HG03575 (cell line): ENCODE results near the gene DNAH14.
"Not testable (repeated sequence)": the region's sequence is repeated elsewhere in the genome, so short reads cannot be mapped to it uniquely, and the experiment has no call there.

Experiments used
- ATAC-seq: cut with Tn5 transposase; IDR thresholded peaks from one replicate; pipeline ENCODE4 v1.9.1; 2021; ENCODE audit not compliant: unreplicated experiment, insufficient number of reproducible peaks, low FRiP score; ENCODE audit errors: extremely low read depth

DNAH14 gene

DNA sequence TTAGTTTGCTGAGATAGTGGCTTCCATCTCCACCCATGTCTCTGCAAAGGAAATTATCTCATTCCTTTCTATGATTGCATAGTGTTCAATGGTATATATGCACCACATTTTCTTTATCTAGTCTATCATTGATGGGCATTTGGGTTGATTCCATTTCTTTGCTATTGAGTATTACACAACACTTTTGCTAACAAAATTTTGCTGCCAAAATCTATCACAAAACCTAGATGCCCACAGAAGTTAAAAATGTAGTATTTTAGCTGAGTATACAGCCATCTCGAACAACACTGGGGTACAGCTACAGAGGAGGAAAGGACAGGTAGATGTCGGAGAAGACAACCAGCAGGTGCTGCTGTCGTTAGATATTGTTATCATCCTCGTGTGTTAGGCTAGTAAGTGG is 430.6 kb downstream of the DNAH14 start:
- no peak for ATAC-seq

DNA sequence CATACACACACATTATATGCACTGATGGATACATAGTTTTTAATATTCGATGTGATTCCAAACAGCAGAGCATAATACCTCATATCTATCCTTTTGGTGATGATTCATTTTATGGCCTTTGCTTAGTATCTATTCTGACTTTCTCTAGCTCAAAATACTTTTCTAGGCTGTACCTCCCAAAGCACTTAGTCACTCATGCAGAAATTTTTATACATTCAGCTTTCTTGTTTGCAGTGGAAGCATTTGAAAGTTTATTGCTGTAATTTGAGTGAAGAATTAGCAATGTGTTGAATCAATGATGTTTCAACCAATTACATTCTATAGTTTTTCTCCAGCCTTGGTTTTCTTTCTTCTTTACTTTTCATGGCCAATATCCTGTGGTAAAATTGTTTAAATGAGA is 431.7 kb downstream of the DNAH14 start:
- no peak for ATAC-seq

DNA sequence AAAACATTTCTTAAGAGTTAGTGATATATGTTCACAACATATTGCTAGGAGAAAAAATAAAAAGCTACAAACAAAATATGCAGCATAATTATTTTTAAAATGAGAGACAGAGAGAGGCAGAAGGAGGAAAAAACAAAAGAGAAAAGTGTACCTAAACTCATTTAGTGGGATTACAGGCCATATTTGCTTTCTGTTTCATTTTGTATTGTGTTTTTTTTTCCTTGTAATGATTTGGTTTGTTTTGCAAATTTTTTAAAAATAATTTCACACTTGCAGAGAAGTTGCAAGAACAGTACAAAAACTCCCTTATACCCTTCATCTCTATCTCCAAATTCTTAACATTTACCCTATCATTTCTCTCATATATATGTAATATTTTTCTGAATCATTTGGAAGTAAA is 433.3 kb downstream of the DNAH14 start:
- no peak for ATAC-seq

DNA sequence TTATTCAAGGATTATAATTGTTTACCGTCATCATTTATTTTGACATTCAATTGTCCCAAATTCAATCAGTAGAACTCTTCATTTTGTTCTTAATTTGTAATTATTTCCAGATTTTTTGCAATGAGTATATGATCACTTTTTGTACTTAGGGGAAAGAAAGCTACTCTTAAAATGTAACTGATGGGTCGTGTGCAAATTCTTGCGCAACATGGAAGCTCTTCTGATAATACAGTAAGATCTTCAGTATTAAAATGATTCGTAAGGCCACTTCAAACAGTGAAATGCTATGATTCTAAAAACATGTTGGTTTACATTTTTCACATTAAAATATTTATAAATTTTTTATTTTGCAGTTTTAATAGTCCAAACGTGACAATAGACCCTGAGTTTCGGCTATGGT is 435.0 kb downstream of the DNAH14 start:
- no peak for ATAC-seq

DNA sequence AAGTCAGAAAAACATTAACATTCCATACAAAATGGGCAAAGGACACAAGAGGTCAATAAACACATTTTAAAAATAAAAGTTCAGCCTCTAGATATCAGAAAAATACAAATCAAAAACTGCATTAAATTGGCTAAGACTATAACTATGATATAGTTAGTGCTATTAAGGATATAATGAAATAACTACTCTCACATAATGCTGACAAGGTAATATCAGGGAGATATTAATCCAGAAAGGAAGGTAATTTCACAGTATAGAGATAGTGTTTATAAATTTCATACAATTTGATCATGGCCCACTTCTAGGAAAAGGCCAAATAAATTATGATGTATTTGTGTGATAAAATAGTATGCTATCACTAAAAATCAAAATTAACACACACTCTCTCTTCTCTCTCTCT is 436.5 kb downstream of the DNAH14 start:
- no peak for ATAC-seq

DNA sequence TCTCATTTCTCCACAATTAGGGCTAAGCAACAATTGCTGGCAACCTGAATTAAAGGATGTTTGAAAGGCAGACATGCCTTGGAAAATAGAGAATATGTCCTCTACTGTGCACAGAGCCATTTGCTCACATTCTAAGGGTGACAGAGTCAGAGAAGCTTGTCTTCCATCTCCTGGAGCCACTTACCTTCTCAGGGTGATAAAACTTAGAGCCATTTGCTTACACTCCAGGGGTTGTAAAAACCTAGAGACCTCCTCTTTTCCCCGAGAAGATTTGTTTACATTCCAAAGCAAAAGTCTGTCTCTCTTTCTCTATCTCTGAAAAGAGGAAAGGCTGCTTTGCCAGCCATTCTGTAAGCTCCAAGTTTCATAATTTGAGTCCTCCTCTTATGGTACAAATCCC is 437.1 kb downstream of the DNAH14 start:
- no peak for ATAC-seq

DNA sequence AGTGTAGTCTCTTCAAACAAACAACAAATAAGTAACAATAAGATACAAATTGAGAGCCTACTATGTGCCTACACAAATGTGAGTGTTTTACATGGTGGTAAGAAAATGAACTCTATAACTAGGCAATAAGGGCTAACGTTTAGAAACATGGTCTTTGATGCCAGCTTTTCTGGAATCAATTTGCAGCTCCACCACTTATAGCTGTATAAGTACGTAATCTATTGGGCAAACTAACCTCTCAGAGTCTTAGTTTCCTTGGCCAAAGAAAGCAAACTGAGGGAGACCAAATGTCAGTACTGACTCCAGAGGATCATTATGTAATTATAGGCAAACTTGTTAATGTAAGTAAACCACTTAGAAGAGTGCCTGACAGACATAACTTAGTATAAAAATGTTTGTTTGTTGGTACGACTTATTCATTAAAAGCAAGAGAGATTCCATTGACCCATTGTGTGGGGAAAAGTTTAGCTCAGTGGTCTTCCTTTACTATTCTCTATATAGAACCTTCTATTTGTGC is 438.6 kb downstream of the DNAH14 start:
- ATAC-seq, result no peak

DNA sequence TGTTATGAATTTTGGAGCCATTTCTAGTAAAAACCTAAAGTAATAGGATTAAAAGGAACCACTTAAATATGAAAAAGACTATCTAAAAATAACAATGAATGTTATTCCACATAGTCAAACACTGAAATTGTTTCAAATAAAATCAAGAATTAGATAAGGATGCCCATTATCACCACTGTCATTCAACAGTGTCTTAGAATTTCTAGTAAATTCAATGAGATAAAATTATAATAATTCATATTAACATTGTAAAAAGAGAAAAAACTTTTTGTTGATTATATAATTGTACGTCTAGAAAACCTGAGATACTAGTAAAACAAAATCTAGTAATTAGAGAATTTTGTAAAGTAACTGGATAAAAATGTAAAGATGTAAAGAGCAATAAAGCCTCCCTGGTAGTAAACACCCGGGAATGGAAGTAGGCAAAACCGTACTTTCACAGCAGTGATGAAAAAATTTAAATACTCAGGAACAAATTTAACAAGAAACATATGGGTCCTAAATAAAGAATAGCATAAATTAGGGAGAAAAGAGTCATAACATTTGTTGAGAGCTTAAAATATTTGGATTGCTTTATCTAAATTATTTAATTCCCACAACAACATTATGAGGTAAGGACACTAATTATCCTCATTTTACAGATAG is 442.0 kb downstream of the DNAH14 start:
- ATAC-seq, result no peak

DNA sequence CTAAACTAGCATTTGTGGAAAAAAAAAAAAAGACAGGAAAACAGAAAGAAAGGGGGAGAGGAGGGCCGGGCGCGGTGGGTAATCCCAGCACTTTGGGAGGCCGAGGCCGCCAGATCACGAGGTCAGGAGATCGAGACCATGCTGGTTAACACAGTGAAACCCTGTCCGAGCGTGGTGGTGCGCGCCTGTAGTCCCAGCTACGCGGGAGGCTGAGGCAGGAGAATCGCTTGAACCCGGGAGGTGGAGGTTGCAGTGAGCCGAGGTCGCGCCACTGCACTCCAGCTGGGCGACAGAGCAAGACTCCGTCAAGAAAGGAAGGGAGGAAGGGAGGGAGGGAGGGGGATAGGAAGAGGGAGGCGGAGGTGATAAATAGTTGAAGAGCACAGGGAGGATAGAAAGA is 443.7 kb downstream of the DNAH14 start:
- ATAC-seq, result no peak

DNA sequence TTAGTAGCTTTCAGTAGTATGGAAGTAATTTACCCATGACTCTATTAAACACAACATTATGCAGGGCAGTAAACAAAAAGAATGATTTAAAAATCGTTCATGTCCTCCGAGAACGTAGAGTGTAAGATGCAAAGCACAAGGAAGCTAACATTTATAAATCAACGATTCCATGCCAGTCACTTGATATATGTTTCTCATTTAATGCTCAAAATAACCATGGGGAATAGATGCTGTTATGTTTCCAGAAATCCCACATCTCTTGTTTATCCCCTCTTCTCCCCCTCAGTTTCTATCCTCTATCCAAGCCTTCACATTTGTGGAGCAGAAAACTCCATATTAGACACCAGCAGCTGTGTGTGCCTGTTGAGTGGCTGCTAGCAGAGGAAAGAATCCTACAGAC is 445.5 kb downstream of the DNAH14 start:
- ATAC-seq, result no peak

DNA sequence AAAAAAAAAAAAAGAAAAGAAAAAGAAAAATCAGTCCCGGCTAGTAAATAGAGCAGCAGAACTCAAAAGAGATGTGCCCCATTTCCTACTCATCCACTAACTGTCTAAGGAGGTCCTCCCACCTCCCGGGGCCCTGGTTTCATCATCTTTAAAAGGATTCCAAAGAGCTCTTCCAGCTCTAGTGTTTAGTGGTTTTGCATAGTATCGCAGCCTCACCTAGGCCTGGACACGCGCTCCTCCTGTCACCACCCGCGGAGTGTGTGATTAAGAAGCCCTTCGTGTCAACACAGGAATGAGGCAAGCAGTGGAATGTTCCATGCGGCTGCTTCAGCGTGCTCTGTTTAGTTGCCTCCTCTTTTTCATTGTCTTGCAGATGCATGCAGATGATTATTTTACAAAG is 449.4 kb downstream of the DNAH14 start:
- no peak for ATAC-seq

DNA sequence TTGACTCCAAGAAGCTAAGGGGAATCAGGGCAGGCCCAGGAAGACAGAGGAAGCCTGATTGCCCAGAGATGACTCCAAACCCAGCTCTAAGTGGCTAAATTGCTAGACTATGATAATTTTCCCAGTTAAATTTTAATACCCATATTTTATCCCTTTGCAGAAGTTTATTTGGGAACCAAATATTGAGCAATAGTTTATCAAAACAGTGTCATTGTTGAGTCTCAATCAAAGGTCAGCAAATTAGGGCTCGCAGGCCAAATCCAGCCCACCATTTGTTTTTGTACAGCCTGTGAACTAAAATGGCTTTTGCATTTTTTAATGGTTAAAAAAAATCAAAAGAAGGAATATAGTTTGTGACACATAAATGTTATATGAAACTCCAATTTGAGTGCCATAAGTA is 451.2 kb downstream of the DNAH14 start:
- ATAC-seq, result no peak

DNA sequence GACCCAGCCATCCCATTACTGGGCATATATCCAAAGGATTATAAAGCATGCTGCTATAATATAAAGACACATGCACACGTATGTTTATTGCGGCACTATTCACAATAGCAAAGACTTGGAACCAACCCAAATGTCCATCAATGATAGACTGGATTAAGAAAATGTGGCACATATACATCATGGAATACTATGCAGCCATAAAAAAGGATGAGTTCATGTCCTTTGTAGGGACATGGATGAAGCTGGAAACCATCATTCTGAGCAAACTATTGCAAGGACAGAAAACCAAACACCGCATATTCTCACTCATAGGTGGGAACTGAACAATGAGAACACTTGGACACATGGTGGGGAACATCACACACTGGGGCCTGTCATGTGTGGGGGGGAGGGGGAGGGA is 457.4 kb downstream of the DNAH14 start:
- not testable (repeated sequence) for ATAC-seq

DNA sequence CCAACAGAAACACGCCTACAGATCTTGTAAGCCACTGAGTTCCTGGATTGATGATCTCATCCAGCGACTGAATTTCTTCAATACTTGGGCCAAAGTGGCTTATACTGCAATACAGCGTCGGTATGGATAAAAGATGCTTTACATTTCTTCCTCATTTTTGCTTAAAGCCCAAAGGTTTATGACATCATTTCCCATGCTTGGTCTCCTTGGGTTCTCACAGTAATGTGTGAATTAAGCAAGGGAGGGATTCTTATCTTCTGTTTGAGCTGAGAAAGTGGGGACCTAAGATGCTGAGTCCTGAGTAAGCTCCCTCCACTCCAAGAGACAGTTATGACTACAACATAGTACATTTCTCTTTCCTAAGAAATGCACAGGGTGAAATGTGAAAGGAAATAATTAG is 458.9 kb downstream of the DNAH14 start:
- no peak for ATAC-seq

DNA sequence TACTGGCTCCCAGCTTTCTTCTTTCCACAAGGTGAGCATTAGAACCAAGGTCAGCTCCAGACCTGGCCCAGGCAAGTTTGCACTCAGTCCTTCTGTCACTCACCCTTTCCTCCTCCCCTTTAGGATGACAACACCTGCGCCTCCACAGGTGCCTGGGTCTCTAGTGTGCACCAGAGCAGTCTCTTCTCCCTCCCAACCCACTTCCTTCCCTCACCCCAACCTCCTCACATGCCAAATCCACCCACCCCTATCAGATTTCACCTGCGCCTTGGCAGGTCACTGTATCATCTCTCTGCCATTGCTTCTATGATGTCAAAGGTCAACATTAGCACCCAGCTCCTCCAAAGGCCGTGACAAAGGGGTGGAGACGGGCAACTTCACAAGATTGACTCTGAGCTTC is 460.4 kb downstream of the DNAH14 start:
- ATAC-seq, result no peak

DNA sequence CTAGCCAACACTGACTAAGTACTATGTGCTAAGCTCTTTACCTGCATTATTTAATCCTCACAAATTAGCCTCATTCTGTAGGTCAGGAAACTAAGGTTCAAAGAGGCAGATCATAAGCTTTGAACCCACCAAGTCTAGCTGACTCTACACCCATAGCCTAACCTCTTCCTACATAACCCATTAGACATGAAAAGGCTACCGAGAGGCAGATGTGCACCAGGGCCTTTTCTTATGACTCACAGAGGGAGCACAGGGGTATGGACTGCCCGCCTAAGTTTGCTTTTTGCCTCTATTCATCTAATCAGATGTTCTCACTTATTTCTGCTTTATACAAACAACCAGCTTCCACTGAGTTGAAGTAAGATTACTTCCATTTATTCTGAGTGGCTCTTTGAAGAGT is 466.9 kb downstream of the DNAH14 start:
- ATAC-seq, result no peak

DNA sequence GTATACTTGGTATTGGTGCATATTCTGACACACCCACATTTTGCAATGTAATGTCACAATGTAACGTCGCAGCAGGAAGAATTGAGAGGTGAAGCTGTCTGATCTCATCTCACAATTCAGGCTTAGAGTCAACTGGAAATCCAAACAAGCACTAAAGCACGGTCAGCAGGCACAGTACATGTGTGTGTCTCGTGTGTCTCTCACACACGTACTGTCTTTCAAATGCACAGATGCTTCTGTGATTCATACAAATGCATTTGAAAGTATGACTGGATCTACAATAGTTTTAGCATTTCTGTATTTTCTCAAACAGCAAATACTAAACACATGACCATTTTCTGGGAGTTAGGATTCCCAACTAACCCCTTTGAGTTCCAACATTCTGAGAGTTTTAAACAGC is 471.5 kb downstream of the DNAH14 start:
- ATAC-seq, result no peak

DNA sequence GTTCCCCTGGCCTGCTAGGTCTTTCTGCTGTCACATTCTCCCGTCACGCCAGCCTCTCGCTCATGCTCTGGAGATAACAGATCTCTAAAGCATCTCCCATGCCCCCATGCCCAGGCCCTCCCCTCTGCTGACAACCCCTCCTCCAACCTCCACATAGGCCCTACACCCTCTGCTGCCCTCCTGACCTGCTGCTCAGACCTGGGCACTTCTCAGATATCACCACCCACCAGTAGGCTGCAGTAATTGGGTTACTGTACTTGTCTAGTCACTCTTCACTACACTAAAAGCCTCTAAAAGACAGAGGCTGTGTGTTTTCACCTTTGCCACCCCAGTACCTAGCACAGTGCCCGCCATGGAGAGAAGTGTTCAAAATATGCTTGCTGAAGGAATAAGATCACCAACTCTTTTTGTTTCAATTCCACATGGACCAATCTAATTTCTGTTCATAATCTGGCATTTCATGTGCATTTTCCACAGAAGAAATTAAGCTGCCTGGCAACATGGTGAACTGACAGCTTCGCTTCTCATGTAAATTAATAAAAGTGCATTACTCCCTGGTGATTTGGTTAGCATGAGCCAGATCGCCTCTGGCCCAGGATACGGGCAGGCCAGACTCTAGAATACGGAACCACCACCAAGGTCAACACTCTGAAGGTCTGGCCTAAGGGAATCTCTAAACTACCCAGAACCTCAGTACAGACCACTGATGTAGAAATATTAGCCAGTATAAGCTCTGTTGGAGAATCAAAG is 477.7 kb downstream of the DNAH14 start:
- ATAC-seq, result no peak

DNA sequence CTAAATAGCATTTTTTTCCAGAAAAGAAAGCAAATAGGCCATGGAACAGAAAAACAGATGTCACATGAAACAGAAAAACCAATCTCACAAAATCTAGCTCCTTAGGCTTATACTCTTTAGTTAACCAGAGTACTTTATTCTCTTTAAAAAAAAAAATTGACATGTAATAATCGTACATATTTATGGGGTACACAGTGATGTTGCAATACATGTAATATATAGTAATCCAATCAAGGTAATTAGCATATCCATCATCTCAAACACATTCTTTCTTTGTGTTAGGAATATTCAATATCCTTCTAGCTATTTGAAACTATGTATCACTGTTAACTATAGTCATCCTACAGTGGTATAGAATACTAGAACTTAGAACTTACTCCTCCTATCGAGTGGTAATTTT is 478.3 kb downstream of the DNAH14 start:
- ATAC-seq, result no peak

DNA sequence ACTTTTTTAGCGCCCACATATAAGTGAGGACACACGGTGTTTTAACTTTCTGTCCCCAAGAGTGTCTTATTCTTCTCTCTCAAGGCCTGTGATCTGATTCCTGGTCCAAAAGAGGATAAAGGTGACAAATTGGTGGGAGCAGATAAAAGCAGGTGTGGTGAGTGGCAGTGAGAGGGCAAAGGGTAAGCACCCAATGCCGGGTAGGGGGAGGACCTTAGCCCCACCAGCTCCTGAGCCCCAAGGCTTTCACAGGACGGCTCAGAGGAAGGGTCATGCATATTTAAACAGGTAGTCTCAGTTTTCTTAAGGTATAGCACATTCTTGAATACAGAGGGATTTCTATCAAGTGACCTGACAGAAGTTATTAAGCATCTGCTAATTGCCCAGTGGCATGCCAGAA is 478.8 kb downstream of the DNAH14 start:
- ATAC-seq, result no peak

DNA sequence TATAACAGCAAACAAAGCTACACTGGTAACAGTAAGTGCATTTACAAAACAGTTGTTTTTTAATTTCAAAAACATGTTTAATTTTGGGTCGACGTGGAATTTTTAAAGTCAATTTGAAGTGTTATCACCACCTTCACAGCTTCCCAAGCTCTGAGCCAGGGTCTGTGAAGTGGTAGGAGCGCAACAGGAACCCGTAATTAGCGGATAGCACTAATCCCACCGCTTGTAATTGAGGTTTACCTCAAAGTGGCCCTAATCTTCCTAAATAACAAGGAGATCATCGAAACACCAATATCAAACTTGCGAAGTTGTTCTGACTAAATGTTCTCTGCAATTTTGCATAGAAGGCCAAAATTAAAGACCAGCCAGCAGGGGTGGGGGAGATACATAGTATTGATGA is 479.6 kb downstream of the DNAH14 start:
- ATAC-seq, result no peak
